ENCODE measurements around the gene TMEM132A. TPM values are rescaled to one million over a fixed set of nuclear protein-coding genes. Genes with fewer than 3 reads are reported as not detected.
A peak's percentile ranks its signal among the peaks of the same experiment; 100 is the strongest.

Gene TMEM132A
- total RNA-seq (2021) (140 and 147 TPM in 2 replicates), Bru-seq, nascent RNA (percentile 65 among the genes with signal in this experiment), BruChase-seq, experiment 1, labeled RNA remaining after a 2-hour chase (percentile 72 among the genes with signal in this experiment), BruChase-seq, experiment 2, labeled RNA remaining after a 6-hour chase (percentile 82 among the genes with signal in this experiment)
- long read RNA-seq, transcript TMEM132A-201 (11 exons, 3,480 nt), result minor isoform, 51 of 216 reads
- long read RNA-seq, transcript TMEM132A-202 (11 exons, 3,346 nt), result major isoform, 55 of 216 reads
- long read RNA-seq, partial matches to known transcripts, result 64 of 216 reads
- long read RNA-seq, other reads (novel, unspliced or antisense), result 43 of 216 reads

- Histone ChIP-seq H3K27me3 (replicated peaks; ENCODE audit: insufficient read depth, low read depth, low read length, poor library complexity) (no peaks in the 10 kb centered on the region), H3K9me3 (ENCODE audit: low read depth, low read length, poor library complexity, severe bottlenecking) (no peaks in the 10 kb centered on the region), H3K27ac (ENCODE audit: low read depth, low read length, poor library complexity, severe bottlenecking) (peak within 1 kb of the TSS; percentile 68), H3K4me1 (ENCODE audit: insufficient read depth, low read length, poor library complexity, severe bottlenecking) (peaks cover 20% of the 10 kb centered on the region), H3K36me3 (ENCODE audit: insufficient read depth, low read length, poor library complexity, severe bottlenecking) (peaks cover 37% of the 10 kb centered on the region), H3K4me3 (ENCODE audit: low read depth, low read length, poor library complexity, severe bottlenecking) (peak within 1 kb of the TSS; percentile 82)
- no TSS peak for BruUV-seq (replicated peaks)
- POLR2A ChIA-PET (ENCODE audit: low non-redundant PET), result interaction anchor here (0.6 to 0.7 kb wide), 2 partner anchors 13 to 172 kb away, joined by 3 read pairs; no protein-coding TSS in a partner anchor
- no peak for TF ChIP-seq CTCF (conservative IDR thresholded peaks at IDR 0.05; ENCODE audit: low read depth, low read length)
- TF ChIP-seq EZH2 (IDR thresholded peaks at IDR 0.05; ENCODE audit: borderline replicate concordance, low read depth, low read length, poor library complexity, severe bottlenecking), result no peak
- intact Hi-C loops (cut with micrococcal nuclease; ENCODE audit: unreplicated experiment), result no loop called here
- CTCF ChIA-PET, result no interaction called here
- DNase-seq (ENCODE audit: low spot score), result peak; percentile 91
Measured at GRCh38 chr11:60924110-60924905, at the start of gene TMEM132A. TSS of gene TMEM132A (plus strand) at chr11:60924460. CDS start at chr11:60924634, 174 bp downstream.

GRCh38 chr11:60875366-60876167, 48.7 kb upstream of the TMEM132A start:
- no peaks in the 10 kb centered on the region for H3K36me3 ChIP-seq (ENCODE audit: insufficient read depth, low read length, poor library complexity, severe bottlenecking)
- BruUV-seq (replicated peaks), result no TSS peak
- POLR2A ChIA-PET (ENCODE audit: low non-redundant PET), result no interaction called here
- no peaks in the 10 kb centered on the region for H3K9me3 ChIP-seq (ENCODE audit: low read depth, low read length, poor library complexity, severe bottlenecking)
- TF ChIP-seq CTCF (conservative IDR thresholded peaks at IDR 0.05; ENCODE audit: low read depth, low read length), result no peak
- no peak for TF ChIP-seq EZH2 (IDR thresholded peaks at IDR 0.05; ENCODE audit: borderline replicate concordance, low read depth, low read length, poor library complexity, severe bottlenecking)
- H3K27me3 ChIP-seq (replicated peaks; ENCODE audit: insufficient read depth, low read depth, low read length, poor library complexity), result no peaks in the 10 kb centered on the region
- no peak overlapping the region for H3K4me3 ChIP-seq (ENCODE audit: low read depth, low read length, poor library complexity, severe bottlenecking)
- DNase-seq (ENCODE audit: low spot score), result no peak
- intact Hi-C loops (cut with micrococcal nuclease; ENCODE audit: unreplicated experiment), result no loop called here
- CTCF ChIA-PET, result no interaction called here
- H3K27ac ChIP-seq (ENCODE audit: low read depth, low read length, poor library complexity, severe bottlenecking), result no peak overlapping the region
- H3K4me1 ChIP-seq (ENCODE audit: insufficient read depth, low read length, poor library complexity, severe bottlenecking), result no peaks in the 10 kb centered on the region

- no peaks in the 10 kb centered on the region for H3K9me3 ChIP-seq (ENCODE audit: low read depth, low read length, poor library complexity, severe bottlenecking)
- no peaks in the 10 kb centered on the region for H3K4me1 ChIP-seq (ENCODE audit: insufficient read depth, low read length, poor library complexity, severe bottlenecking)
- intact Hi-C loops (cut with micrococcal nuclease; ENCODE audit: unreplicated experiment), result no loop called here
- H3K27me3 ChIP-seq (replicated peaks; ENCODE audit: insufficient read depth, low read depth, low read length, poor library complexity), result no peaks in the 10 kb centered on the region
- POLR2A ChIA-PET (ENCODE audit: low non-redundant PET), result no interaction called here
- no peak overlapping the region for H3K4me3 ChIP-seq (ENCODE audit: low read depth, low read length, poor library complexity, severe bottlenecking)
- no TSS peak for BruUV-seq (replicated peaks)
- no peak overlapping the region for H3K27ac ChIP-seq (ENCODE audit: low read depth, low read length, poor library complexity, severe bottlenecking)
- no peak for TF ChIP-seq EZH2 (IDR thresholded peaks at IDR 0.05; ENCODE audit: borderline replicate concordance, low read depth, low read length, poor library complexity, severe bottlenecking)
- TF ChIP-seq CTCF (conservative IDR thresholded peaks at IDR 0.05; ENCODE audit: low read depth, low read length), result no peak
- CTCF ChIA-PET, result no interaction called here
- DNase-seq (ENCODE audit: low spot score), result no peak
- H3K36me3 ChIP-seq (ENCODE audit: insufficient read depth, low read length, poor library complexity, severe bottlenecking), result no peaks in the 10 kb centered on the region
Measured at GRCh38 chr11:60876168-60876485, 48.1 kb upstream of the TMEM132A start.
